Activated CD8-positive, alpha-beta memory T cell treated with anti-CD3 and anti-CD28 coated beads for 36 hours (primary cell): ENCODE results near the gene KLF17. TPM values are rescaled to one million over a fixed set of nuclear protein-coding genes. Genes with fewer than 3 reads are reported as not detected.
"Not testable (repeated sequence)": the region's sequence is repeated elsewhere in the genome, so short reads cannot be mapped to it uniquely, and the experiment has no call there.

Experiments used
- CTCF ChIA-PET: fragments of 350-600 bp; sonication (Branson Sonifier 250); formaldehyde crosslinking; loops from one replicate; lab custom pipeline; 2021; ENCODE audit warnings: antibody characterized with exemption; lab: Charles Lee
- POLR2A ChIA-PET: fragments of 350-600 bp; sonication (Branson Sonifier 250); formaldehyde crosslinking; loops from one replicate; lab custom pipeline; 2021; ENCODE audit warnings: antibody characterized with exemption; lab: Charles Lee
- total RNA-seq, 2 experiments: library from RNA; stranded (reverse); gene quantifications; one replicate each; pipeline ENCODE4 v1.2.3, GENCODE V29; 2021

KLF17 gene
- total RNA-seq, 2 experiments from 2014 or later = not detected

DNA sequence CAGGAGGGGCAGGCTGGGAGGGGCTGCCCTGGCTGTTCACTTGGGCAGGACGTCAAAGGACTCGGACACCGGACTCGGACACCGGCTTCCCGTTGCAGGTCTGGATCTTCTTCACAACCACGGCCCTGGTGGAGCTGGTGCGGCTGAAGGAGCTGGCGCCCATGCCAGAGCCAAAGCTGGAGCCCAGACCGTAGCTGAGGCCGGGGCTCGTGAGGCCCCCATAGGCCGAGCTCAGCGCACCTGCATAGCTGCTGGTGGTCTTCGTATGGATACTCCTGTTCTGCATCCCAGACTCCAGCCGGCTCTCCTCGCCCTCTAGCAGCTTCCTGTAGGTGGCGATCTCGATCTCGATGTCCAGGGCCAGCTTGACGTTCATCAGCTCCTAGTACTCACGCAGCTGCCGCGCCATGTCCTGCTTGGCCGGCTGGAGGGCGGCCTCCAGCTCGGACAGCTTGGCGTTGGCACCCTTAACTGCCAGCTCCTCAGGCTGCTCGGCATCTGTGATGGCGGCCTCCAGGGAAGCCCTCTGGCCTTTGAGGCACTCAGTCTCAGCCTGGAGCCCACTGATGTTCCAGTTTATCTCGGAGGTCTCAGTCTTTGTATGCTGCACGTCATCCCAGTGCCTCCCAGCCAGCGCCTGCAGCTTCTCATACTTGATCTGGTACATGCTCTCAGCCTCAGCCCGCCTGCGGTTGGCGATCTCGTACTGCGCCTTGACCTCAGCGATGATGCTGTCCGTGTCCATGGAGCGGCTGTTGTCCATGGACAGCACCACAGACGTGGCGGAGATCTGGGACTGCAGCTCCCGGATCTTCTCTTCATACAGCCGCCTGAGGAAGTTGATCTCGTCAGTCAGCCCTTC is 15.1 kb upstream of the KLF17 start:
- ChIA-PET POLR2A (no interaction called here), CTCF (interaction anchor here (1.3 kb wide), 1 partner anchor 10 kb away, joined by 3 read pairs; no protein-coding TSS in a partner anchor)

DNA sequence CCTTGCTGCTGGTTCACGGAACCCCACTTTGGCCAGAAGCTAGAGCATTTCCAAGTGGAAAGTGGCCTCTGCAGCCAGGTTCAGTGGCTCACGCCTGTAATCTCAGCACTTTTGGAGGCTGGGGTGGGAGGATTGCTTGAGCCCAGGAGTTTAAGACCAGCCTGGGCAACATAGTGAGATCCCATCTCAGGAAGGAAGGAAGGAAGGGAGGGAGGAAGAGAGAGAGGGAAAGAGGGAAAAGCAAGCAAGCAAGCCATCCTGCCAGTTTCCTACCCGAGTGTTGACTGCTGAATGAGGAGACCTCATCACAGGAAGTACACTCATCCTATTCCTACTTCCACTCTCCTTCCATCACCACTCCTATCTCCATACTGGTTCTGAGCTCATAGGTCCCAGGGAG is 12.8 kb upstream of the KLF17 start:
- CTCF ChIA-PET = no interaction called here
- POLR2A ChIA-PET = no interaction called here

DNA sequence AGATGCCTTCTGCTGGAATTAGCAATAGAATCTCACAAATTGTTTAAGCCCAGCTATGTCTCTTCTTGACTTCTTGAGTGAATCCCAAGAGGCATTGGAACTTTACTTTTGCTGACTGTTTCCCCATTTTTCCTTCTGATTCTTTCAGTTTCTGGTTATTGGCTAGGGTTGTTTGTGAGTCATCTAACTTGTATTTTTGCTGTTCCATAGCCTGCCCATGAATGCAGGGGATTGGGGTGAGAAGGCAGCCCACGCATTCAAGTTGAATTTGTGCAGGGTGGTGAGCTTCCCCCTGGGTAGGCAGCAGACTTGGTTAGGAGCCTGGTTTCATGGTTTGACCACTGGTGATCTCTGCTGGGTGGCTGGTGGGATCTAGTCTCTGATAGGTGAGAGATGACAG is 10.4 kb upstream of the KLF17 start:
- POLR2A ChIA-PET = no interaction called here
- CTCF ChIA-PET = interaction anchor here (0.5 to 0.6 kb wide), 3 partner anchors 17 to 626 kb away, joined by 3 read pairs; no protein-coding TSS in a partner anchor

DNA sequence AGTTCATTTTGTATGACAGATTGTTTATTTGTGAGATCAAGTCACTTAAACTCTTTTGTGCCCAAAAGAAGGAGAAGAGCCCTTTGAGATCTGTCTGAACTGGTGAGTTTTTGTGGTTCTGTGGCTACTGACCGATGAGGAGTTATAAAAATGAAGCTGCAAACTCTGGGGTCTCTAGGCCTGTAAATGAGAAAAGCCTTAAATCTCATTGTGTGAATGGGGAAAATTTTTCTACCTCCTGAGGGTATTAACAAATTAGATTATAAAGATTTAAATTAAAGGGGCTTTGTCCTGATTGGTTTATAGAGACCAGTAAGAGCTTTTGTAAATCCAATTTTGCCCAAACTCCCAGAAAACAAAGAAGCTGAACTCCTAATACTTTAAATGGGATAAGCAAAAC is 9.7 kb upstream of the KLF17 start:
- ChIA-PET CTCF (interaction anchor here (0.7 kb wide), 1 partner anchor 129 kb away, joined by 4 read pairs; no protein-coding TSS in a partner anchor), POLR2A (no interaction called here)

DNA sequence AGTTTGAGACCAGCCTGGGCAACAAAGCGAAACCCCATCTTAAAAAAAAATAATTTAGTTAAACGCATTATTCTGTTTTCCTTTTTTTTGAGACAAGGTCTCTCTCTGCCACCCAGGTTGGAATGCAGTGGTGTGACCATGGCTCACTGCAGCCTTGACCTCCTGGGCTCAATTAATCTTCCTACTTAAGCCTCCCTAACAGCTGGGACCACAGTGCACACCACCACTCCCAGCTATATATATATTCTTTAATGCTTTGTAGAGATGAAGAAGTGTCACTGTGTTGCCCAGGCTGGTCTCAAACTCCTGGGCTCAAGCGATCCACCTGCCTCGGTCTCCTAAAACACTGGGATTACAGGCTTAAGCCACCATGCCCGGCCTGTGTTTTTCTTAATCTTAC is 7.7 kb upstream of the KLF17 start:
- CTCF ChIA-PET = no interaction called here
- POLR2A ChIA-PET = no interaction called here

DNA sequence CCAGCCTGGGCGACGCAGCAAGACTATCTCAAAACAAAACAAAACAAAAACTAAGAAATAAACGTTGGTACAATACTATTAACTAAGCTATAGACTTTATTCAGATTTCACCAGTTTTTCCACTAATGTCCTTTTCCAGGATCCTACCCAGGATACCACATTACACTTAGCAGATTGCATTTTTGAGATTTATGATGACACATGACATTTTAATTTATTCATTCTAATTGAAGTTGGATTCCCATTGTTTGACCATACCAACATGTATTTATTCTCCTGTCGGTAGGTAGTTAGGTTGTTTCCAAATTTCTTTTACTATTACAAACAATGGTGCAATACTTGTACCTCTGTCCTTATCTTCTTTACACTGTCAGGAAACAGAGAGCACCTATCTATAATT is 6.8 kb upstream of the KLF17 start:
- POLR2A ChIA-PET = no interaction called here
- CTCF ChIA-PET = no interaction called here

DNA sequence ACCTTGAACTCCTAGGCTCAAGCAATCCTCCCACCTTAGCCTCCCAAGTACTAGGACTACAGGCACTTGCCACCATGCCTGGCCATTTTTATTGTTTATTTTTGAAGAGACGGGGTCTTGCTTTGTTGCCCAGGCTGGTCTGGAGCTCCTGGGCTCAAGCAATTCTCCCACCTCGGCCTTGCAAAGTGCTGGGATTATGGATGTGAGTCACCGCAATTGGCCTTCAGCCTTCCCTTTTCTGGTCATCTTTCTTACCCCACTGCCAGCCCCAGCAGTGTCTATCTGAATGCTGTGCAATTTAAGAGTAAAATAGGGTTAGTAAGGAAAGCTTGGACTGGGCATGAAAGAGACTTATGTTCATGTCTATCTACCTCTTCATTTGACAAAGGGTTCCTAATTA is 6.1 kb upstream of the KLF17 start:
- ChIA-PET POLR2A (no interaction called here), CTCF (no interaction called here)

DNA sequence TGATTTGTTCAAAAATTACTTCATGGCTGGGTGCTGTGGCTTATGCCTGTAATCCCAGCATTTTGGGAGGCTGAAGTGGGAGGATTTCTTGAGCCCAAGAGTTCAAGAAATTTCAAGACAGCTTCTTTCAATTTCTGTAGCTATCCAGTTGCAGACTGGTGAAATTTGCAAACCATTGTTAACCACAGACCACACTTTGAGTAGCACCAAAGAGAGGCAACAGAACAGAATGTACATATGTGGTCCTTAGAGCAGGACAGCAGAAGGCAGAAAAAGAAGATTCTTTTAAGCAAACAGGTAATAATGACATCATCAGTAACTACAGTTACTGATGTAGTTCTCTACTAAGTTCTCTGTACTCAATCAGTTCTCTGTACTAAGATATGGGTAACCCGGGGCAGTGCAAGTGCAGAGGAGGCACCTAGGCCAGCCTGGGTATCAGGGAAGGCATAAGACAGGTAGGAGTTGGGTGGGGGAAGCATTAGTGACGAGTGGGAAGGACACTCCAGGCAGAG is 5.5 kb upstream of the KLF17 start:
- CTCF ChIA-PET = no interaction called here

DNA sequence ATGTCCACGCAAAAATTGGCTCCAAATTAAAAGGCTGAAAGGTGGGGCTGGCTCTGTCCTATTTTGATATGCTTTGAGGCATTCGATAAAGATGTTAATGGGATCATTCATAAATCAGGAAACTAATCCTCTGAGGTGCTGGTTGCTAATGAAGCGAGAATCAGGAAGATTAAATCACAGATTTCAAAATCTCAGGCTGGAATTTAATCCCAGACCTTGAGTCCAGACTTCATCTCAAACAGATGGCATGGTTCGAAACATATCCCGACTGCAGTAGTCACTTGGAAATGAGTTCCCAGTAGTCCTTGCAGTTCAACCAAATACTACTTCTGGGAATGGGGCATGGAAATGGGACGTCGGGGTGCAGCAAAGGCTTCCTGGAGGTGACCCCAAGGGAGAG is 4.5 kb upstream of the KLF17 start:
- ChIA-PET POLR2A (no interaction called here), CTCF (no interaction called here)

More for the DNA sequence above, 5.5 kb upstream of the KLF17 start:
- POLR2A ChIA-PET = no interaction called here

DNA sequence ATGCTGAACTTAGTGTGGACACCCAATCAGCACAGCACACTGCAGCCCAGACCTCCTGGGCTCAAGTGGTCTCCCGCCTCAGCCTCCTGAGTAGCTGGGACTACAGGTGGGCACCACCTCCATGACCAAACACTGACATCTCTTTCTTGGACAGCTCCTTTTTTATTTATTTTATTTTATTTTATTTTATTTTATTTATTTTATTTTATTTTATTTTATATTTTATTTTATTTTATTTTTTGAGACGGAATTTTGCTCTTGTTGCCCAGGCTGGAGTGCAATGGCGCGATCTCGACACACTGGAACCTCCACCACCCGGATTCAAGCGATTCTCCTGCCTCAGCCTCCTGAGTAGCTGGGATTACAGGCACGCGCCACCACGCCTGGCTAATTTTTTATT is 1.3 kb upstream of the KLF17 start:
- CTCF ChIA-PET, POLR2A ChIA-PET: not testable (repeated sequence)

DNA sequence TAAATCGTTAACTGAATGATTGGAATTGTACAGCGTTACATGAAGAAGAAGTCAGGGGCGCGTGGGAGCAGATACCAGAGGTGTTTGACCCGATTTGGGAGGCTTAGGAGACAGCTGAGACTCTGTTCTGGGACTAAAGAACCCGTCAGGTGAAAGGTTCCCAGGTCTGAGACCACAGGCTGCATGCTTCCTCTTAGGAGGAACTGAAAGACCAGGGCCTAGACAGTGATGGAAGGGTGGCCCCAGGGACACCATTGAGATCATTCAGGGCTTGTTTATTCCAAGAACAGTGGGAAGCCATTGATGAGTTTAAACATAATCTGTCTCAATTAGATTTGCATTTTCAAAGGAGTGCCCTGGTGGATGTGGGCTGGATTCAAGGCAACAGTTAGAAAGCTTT is 904 bp downstream of the KLF17 start:
- ChIA-PET CTCF (interaction anchor here (1.4 kb wide), 1 partner anchor 34 kb away, joined by 5 read pairs; no protein-coding TSS in a partner anchor), POLR2A (no interaction called here)

DNA sequence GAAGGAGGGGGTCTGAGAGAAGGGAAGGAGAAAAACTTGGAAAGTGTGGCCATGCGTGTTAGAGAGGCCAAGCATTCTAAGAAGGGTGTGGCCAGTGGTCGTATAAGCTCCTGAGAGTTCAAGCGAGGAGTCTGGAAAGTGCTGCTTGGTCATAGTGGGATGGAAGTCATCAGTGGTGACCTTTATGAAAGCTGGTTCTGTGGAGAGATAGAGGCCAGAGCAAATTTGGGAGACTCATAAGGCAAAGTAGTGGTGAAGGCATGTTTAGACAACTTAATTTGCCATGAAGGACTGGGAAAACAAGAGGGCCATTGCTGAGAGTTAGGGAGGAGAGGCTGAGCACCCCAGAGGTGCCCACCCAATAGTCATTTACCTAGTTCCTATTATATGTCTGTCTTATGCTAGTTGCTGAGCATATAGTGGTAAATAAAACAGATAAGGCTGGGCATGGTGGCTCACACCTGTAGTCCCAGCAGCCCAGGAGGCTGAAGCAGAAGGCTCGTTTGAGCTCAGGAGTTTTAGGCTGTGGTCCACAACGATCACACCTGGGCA is 1.9 kb downstream of the KLF17 start:
- CTCF ChIA-PET = interaction anchor here (1.4 kb wide), 1 partner anchor 35 kb away, joined by 5 read pairs; no protein-coding TSS in a partner anchor

DNA sequence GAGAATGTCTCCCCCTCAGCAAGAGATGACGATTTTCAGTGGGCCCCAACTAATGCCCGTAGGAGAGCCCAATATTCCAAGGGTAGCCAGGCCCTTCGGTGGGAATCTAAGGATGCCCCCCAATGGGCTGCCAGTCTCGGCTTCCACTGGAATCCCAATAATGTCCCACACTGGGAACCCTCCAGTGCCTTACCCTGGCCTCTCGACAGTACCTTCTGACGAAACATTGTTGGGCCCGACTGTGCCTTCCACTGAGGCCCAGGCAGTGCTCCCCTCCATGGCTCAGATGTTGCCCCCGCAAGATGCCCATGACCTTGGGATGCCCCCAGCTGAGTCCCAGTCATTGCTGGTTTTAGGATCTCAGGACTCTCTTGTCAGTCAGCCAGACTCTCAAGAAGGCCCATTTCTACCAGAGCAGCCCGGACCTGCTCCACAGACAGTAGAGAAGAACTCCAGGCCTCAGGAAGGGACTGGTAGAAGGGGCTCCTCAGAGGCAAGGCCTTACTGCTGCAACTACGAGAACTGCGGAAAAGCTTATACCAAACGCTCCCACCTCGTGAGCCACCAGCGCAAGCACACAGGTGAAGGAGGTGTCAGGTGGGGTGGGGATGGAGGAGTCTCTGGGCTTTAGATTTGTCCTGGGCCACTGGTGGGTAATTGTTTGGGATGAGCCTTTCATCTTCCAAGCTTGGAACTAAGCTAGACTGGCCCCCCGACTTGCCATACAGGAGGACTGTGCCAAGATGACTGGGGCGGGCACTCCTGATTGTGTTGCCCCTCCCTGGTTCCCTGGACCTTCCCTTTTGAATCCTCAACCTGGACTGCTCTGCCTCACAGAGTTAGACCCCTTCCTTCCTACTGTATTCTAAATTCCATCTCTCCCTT is 11.2 kb downstream of the KLF17 start:
- CTCF ChIA-PET = no interaction called here
- POLR2A ChIA-PET = no interaction called here

More for the DNA sequence above, 1.9 kb downstream of the KLF17 start:
- POLR2A ChIA-PET = no interaction called here

DNA sequence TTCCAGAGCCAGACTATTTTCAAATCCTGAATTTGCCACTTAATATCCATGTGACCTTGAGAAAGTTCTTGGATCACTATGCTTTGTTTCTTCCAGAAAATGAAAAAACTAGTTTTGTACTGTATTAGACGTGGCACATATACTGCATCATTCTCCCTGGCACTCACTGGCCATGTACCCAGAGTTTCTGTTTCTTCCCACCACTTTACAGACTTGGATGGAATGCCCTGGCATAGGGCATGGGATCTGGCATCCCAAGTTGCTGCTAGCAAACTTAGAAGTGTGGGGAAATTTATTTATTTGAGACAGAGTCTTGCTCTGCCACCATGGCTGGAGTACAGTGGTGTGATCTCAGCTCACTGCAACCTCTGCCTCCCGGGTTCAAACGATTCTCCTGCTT is 12.8 kb downstream of the KLF17 start:
- ChIA-PET CTCF (no interaction called here), POLR2A (no interaction called here)

DNA sequence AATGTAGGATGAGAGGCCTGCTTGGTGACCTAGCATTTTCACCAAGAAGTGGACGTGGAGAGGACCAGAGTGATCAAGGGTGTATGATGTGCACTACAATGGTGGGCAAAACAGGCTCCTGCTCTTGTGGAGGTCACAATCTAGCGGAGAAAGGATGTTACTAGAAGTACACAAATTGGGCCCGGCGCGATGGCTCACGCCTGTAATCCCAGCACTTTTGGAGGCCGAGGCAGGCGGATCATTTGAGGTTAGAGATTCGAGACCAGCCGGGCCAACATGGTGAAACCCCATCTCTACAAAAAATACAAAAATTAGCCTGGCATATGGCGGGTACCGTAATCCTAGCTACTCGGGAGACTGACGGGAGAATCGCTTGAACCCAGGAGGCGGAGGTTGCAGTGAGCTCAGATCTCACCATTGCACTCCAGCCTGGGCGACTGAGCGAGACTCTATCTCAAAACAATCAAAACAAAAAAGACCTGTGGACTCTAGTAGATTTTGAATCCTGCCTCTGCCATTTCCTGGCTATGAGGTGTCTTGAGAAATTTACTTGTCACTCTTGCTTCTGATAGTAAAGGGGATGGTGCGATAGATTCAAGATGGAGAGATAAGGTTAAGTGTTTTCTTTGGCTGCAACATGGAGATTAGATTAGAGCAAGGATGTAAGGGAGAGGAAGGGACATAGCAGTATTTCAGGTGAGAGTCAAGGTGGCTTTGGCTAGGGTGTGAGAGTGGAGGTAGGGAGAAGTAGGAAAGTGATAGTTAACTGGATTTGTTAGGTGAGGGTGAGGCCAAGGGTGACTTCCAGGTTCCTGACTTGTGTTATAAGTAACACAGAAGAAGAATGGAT is 15.7 kb downstream of the KLF17 start:
- CTCF ChIA-PET = no interaction called here
- POLR2A ChIA-PET = no interaction called here

DNA sequence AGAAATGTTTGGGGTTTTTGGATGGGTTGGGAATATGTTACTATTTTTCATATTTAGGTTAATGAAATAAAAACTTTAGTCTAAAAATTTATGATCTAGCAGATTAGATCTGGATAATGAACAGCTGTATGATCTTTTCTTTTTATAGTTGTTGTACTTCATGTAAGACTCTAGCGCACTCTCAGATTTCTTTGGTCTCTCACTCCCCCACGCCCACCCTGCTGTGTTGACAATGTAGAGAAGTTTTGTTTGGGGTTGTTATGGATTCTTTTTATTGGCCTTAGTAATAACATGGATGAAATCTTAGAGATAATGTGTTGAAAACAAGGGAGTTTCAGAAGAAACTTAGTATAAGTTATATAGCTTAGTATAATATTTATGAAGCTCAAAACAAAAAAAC is 17.3 kb downstream of the KLF17 start:
- ChIA-PET POLR2A (no interaction called here), CTCF (no interaction called here)

DNA sequence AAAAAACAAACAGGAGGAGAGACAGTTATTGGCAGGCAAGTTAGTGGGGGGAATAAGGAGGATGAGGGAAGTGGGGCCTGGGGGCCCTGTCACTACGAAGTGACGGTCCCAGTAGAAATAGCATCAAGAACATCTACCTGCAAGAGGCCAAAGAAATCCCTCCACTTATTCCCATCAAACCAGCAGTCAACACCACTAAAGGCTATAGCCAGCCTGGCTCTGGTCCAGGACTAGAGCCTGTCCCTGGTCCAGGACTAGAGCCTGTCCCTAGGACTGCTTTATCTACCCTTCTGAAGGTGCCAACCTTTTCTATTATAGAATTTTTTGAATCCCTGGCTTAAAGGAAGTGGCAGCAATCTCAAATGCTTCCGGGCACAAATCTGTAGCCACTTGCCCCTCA is 19.6 kb downstream of the KLF17 start:
- CTCF ChIA-PET = no interaction called here
- POLR2A ChIA-PET = no interaction called here

DNA sequence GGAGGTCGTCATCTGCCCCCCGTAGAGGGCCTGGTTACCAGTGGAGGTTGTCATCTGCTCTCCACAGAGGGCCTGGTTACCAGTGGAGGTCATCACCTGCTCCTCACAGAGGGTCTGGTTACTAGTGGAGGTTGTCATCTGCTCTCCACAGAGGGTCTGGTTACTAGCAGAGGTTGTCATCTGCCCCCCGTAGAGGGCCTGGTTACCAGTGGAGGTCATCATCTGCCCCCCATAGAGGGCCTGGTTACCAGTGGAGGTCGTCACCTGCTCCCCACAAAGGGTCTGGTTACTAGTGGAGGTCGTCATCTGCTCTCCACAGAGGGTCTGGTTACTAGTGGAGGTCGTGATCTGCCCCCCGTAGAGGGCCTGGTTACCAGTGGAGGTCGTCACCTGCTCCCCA is 20.9 kb downstream of the KLF17 start:
- POLR2A ChIA-PET, CTCF ChIA-PET: not testable (repeated sequence)

DNA sequence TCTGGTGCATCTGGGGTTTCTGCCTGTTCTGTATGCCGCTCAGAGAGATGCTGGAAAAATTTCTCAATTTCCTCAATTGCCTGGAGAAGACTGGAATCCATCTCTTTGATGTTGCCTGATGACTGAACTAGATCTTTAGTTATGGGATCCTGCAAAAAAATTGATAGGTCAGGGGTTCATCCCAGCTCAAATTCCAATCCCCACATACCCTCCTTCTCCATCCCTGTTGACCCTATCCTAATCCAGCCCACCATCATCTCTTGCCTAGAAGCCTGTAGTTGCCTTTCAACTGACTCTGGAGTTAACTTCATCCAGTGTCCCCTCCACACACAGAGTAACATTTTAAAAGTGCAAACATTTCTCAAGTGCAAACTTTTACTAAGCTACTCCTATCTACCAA is 22.9 kb downstream of the KLF17 start, which contains the start of gene KLF18:
Gene KLF18, minus strand, starts transcription at position 101 of the 400 bp plus-strand sequence. Its CDS starts 0 bp downstream, at position 101.
- POLR2A ChIA-PET = no interaction called here
- CTCF ChIA-PET = no interaction called here
